ENCODE measurements around the gene CCDC78.

Gene CCDC78

GRCh38 chr16:709566-710499, 16.4 kb downstream of the CCDC78 start:
- peak; percentile 94 for DNase-seq

GRCh38 chr16:708959-709358, 17.3 kb downstream of the CCDC78 start:
- peak; percentile 50 for DNase-seq

GRCh38 chr16:708019-708418, 18.2 kb downstream of the CCDC78 start:
- DNase-seq: no peak

- DNase-seq: peak; percentile 62
These were observed 19.1 kb downstream of the CCDC78 start for GRCh38 chr16:707062-707538.

- DNase-seq: peak; percentile 62
These were observed 19.8 kb downstream of the CCDC78 start for GRCh38 chr16:706189-707061.

- DNase-seq: peak; percentile 86
These were observed 20.6 kb downstream of the CCDC78 start, which contains the start of gene FBXL16 for GRCh38 chr16:705431-706188. FBXL16 (minus strand) TSS chr16:705801; CDS start chr16:697405, 8,396 bp downstream.

GRCh38 chr16:704552-705380, 21.5 kb downstream of the CCDC78 start:
- DNase-seq: peak; percentile 72

- DNase-seq: no peak
These were observed 22.2 kb downstream of the CCDC78 start for GRCh38 chr16:704047-704446.

- DNase-seq: no peak
These were observed 22.8 kb downstream of the CCDC78 start for GRCh38 chr16:703406-703805.

GRCh38 chr16:702341-702740, 23.9 kb downstream of the CCDC78 start:
- no peak for DNase-seq

- no peak for DNase-seq
These were observed 25.3 kb downstream of the CCDC78 start for GRCh38 chr16:700684-701584.

GRCh38 chr16:698911-699671, 27.2 kb downstream of the CCDC78 start:
- no peak for DNase-seq

- DNase-seq: peak; percentile 95
These were observed 30.7 kb downstream of the CCDC78 start for GRCh38 chr16:695355-696089.

GRCh38 chr16:694863-695354, 31.3 kb downstream of the CCDC78 start:
- DNase-seq: no peak

GRCh38 chr16:694187-694862, 31.9 kb downstream of the CCDC78 start:
- no peak for DNase-seq

- DNase-seq: no peak
These were observed 32.5 kb downstream of the CCDC78 start for GRCh38 chr16:693766-694165.

- DNase-seq: peak; percentile 42
These were observed 32.9 kb downstream of the CCDC78 start for GRCh38 chr16:693364-693763.
